MM.1S (cell line): Measurements from ENCODE around the gene TEK.

ENCODE experiments used
- CTCF ChIP-seq: fragments of 300-600 bp; sonication (generic); IDR thresholded peaks from 2 replicates; pipeline ENCODE4 v1.5.1; 2016; ENCODE audit warnings: antibody characterized with exemption, low read length, mixed read lengths
- EZH2 ChIP-seq: fragments of 300-600 bp; sonication (generic); optimal IDR thresholded peaks from 2 replicates; pipeline ENCODE3; 2017; ENCODE audit warnings: low read depth, mild to moderate bottlenecking, antibody characterized with exemption, low read length, mixed read lengths

GRCh38 chr9:27195191-27195590, 86.2 kb downstream of the TEK start:
- no peak for TF ChIP-seq EZH2
- no peak for TF ChIP-seq CTCF
